Measurements from ENCODE around the gene PLEKHA5. TPM values are rescaled to one million over a fixed set of nuclear protein-coding genes. Genes with fewer than 3 reads are reported as not detected.
"Not testable (repeated sequence)": the region's sequence is repeated elsewhere in the genome, so short reads cannot be mapped to it uniquely, and the experiment has no call there.

Gene PLEKHA5
- total RNA-seq, 1 donor from 2014 or later, result 55.5 TPM

- DNase-seq (no peak), ATAC-seq (ENCODE audit: poor library complexity) (no peak)
- intact Hi-C loops (cut with DNase I), result no loop called here
Observed at GRCh38 chr12:19404242-19404880, 274.8 kb downstream of the PLEKHA5 start.

GRCh38 chr12:19409376-19409775 is 279.8 kb downstream of the PLEKHA5 start:
- no peak for ATAC-seq (ENCODE audit: poor library complexity)
- intact Hi-C loops (cut with DNase I), result no loop called here
- DNase-seq, result no peak

GRCh38 chr12:19410211-19410610 is 280.7 kb downstream of the PLEKHA5 start:
- ATAC-seq (ENCODE audit: poor library complexity), result peak; percentile 58
- intact Hi-C loops (cut with DNase I), result no loop called here

GRCh38 chr12:19410629-19411185 is 281.2 kb downstream of the PLEKHA5 start:
- no peak for ATAC-seq (ENCODE audit: poor library complexity)
- no peak for DNase-seq
- intact Hi-C loops (cut with DNase I), result no loop called here

More at GRCh38 chr12:19410211-19410610, 280.7 kb downstream of the PLEKHA5 start:
- DNase-seq, result no peak

GRCh38 chr12:19411234-19412204 is 282.0 kb downstream of the PLEKHA5 start:
- ATAC-seq (ENCODE audit: poor library complexity) (peak; percentile 31), DNase-seq (no peak)
- intact Hi-C loops (cut with DNase I), result no loop called here

GRCh38 chr12:19412844-19413243 is 283.3 kb downstream of the PLEKHA5 start:
- intact Hi-C loops (cut with DNase I), result no loop called here
- DNase-seq (no peak), ATAC-seq (ENCODE audit: poor library complexity) (no peak)

- DNase-seq; intact Hi-C loops (cut with DNase I); ATAC-seq (ENCODE audit: poor library complexity): not testable (repeated sequence)
Observed at GRCh38 chr12:19413582-19413981, 284.0 kb downstream of the PLEKHA5 start.

- intact Hi-C loops (cut with DNase I), result no loop called here
- no peak for ATAC-seq (ENCODE audit: poor library complexity)
- DNase-seq, result no peak
Observed at GRCh38 chr12:19415563-19415962, 286.0 kb downstream of the PLEKHA5 start.

- intact Hi-C loops (cut with DNase I), result no loop called here
- DNase-seq, result no peak
- no peak for ATAC-seq (ENCODE audit: poor library complexity)
Observed at GRCh38 chr12:19419086-19419485, 289.6 kb downstream of the PLEKHA5 start.

- intact Hi-C loops (cut with DNase I), result no loop called here
- ATAC-seq (ENCODE audit: poor library complexity) (no peak), DNase-seq (no peak)
Observed at GRCh38 chr12:19421503-19422282, 292.2 kb downstream of the PLEKHA5 start.

- intact Hi-C loops (cut with DNase I), result no loop called here
- ATAC-seq (ENCODE audit: poor library complexity) (no peak), DNase-seq (no peak)
Observed at GRCh38 chr12:19423166-19423930, 293.8 kb downstream of the PLEKHA5 start.

Data from Right ventricle myocardium superior (tissue), 1 donor.